Activated CD8-positive, alpha-beta memory T cell treated with anti-CD3 and anti-CD28 coated beads for 24 hours (primary cell): ENCODE measurements around the gene DHRS7B.
"Not testable (repeated sequence)": the region's sequence is repeated elsewhere in the genome, so short reads cannot be mapped to it uniquely, and the experiment has no call there.

ENCODE experiments used
- DNase-seq: peaks from one replicate; pipeline ENCODE4 v3.0.0-alpha.2; 2020

DHRS7B gene

DNA sequence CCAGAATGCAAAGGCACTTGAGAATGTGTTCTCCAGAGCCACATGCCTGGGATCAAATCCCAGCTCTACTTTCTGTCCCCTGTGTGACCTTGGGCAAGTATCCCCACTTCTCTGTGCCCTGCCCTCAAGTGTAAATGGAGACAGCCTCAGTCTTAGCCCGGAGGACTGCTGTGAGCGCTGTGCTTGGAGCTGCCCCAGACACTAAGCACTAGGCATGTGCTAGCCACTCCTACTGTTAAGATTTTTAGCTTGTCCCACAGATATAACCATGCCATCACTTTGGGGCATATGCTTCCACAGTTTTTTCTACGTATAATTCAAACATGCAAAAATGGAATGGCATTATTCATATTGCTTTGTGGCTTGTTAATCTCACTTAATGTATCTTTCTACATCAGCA lies 57.8 kb downstream of the DHRS7B start:
- no peak for DNase-seq

DNA sequence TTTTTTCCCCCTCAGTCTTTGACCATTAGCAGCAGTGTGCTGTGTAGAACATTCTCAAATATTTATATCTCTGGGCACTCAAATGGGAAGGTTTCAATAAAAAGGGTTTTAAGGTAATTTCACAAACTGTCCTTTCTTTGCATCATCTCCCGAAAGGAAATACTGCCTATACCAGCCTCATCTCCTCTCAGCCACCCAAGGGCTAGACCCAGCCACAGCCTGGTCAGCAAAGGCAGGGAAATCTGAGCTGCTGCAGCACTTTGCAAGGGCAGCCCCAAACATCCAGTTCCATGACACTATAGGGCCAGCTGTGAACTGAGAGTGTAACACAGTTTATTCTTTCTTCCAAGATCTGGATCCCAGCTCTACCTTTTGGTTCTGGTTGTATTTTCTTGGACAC lies 58.3 kb downstream of the DHRS7B start:
- DNase-seq = no peak

DNA sequence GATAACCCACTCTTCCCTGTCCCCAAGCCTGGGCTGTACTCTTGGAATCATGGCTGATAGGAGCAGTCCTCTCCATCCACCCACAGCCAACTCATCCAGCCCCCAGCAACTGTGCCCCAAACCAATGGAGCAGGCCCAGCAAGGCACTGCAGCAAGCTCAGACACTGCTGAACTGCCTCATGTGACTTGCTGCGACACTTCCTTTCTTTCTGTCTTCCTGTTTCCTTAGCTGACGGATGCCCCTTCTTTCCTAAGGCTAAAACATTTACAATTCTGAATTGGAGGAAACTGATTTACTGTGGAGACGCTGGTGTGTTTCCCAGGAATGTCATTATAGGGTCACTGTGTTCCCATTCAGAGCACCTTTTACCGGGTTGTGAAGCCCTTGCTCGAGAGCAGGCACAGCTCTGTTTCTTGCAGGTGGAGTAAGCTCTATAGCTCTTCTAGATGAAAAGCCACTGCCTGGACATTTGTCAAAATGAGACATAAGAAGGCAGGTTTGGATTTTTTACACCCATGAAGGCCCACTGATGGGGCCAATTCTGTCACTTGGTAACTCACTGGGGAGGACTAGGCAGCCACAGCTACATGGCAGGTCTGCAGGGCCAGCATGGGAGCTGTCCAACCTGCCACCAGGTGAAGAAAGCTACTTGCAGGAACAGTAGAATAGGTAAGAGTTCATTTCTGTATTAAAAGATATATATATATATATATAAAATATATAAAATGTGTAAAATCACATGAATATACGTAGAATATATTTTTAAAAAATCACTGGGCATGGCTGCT lies 59.8 kb downstream of the DHRS7B start:
- no peak for DNase-seq

DNA sequence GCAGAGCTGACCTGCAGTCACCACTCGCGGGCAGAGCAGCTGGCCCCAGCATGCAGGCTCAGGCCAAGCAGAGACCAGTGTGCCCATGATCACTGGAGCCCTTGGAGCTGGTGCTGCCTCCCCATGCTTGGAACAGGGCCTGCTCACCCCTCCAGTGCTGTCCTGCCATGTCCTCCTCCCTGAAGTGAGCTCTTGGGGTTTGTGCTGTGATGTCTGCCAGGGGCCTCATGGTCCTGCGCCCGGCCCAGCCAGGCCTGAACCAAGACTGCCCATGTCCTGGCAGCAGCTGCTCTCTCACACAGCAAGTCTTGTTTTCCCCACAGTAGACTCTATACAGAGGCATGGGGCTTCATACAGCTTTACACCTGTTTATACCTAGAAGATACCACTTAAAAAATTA lies 62.6 kb downstream of the DHRS7B start:
- no peak for DNase-seq

DNA sequence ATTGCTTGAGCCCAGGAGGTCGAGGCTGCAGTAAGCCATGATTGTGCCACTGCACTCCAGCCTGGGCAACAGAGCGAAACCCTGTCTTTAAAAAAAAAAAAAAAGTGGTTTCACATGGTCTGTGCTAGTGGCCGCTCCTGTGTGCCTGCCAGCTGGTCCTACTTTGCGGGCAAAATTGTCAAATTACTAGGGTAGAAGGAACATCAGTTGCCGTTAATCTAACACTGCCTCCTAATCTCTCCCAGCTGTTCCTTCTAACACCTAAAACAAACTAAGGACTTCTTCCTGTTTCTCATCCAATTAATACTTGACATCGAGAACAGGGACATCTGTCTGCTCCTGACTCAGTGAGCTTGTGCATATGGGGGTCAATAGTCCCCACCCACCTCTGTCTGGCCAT lies 63.3 kb downstream of the DHRS7B start:
- no peak for DNase-seq

DNA sequence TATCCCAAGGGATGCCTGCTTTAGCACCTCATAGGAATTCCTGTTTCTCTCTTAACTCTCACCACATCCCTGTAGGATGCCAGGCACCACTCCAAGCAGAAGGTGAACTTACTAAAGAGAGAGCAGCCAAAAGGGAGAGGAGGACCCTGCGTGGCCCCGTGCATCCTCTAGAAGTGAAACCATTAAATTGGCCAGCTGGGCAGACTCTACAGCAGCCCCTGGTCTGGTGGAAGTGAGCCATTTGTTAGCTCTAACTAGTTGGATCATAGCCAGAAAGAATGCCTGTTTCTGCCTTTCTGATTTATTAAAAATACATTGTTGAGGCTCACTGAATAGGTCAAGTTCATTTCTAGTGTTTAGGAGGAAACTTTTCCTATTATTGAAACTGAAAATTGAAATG lies 64.9 kb downstream of the DHRS7B start:
- no peak for DNase-seq

DNA sequence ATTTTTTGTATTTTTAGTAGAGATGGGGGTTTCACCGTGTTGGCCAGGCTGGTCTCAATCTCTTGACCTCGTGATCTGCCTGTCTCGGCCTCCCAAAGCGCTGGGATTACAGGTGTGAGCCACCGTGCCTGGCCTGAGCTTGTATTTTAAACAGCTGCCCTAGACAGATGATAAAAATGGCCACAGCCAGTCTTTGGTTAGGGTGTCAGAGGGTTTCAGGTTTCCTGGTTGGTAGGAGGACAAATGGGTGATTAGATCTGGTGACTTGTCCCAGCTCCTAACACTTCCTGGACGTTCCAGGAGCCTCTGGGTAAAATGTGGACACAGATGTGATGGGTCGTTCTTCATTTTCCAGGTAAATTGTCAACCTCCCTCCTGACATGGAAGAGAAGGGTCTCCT lies 65.7 kb downstream of the DHRS7B start:
- not testable (repeated sequence) for DNase-seq

DNA sequence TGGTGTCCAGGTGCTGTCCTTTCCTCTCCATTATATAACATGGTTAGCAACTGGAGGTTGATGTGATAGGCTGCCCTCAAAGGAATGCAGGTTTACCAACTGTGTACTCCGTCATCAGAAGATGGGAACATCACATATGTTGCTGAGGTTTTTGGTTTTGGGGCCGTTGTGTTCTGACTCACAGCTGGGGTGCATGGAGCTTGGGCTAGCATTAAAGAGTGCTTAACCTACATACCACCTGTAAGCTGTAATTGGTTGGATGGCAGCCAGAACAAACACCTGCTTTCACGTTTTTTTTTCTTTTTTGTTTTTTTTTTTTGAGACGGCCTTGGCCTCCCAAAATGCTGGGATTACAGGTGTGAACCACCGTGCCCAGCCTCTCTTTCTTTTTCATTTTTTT lies 66.3 kb downstream of the DHRS7B start:
- no peak for DNase-seq

DNA sequence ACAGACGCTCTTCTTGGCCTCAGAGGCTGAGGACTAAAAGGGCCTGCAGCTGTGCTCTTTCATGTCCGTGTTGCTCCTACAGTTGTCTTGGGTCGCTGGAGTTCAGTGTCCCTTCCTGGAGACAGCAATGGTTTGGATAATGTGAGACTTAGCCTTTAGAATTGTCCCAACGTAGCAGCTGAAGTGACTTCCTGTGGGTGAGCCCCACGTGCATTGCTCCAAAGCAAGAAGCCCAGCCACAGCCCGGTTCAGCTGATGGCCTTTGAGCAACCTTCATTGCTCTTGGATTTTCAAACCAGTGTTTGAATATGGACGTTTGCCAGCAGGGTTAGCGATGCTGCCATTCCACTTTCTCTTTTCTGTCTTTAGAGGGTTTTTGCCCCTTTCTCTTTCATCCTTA lies 67.5 kb downstream of the DHRS7B start:
- DNase-seq = no peak

DNA sequence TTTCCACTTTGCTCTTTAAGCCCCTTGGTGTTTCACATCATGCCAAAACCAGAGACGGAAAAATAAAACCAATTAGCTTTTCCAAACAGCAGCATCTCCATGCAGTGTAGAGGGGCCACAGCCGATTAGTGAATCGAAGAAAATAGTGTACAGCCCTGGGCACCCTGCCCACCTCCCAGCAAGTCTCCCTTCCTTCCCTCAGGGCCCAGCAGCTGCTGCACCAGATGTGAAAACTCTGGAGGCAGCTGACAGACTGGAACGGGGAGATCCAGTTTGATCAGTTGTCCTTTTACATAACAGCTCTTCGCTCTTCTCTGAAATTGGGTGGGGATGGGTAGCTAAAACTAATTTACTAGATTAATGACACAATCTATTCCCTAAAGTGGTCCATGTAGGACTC lies 67.9 kb downstream of the DHRS7B start:
- no peak for DNase-seq

DNA sequence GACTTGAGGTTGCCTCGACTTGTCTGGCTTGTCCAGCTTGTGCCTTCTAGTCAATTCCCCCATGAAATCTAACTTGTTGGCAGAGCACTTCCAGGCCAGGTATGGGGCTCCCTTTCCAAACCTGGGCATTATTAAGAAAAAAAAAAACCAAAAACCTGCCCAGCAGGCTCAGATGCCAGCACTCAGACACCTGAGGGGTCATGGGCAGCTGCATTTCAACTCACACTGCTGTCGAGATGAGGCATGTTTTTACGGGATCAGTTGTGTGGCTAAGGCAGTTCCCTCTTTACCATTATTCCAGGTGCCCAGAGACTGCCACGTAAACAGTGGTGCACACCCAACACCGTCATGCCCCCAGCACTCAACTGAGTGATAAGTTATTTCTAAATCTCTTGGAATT lies 69.4 kb downstream of the DHRS7B start:
- DNase-seq = no peak

DNA sequence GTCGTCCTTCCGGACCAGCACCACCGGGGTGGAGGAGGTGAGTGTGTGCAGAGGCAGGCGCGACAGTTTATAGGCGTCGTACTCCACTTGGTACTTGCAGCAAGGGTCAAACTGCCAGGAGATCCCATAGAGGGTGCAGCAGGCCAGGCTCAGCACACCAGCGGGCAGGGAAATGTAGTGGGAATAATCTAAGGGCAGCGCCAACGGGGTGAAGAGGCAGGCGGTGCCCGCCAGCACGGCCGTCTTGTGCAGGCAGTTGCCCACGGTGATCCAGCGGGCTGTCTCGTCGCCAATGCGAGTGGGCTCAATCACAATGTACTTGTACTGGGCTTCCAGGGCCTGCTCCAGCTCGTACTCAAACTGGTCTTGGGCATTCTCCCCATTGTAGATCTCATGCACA lies 71.6 kb downstream of the DHRS7B start:
- no peak for DNase-seq

DNA sequence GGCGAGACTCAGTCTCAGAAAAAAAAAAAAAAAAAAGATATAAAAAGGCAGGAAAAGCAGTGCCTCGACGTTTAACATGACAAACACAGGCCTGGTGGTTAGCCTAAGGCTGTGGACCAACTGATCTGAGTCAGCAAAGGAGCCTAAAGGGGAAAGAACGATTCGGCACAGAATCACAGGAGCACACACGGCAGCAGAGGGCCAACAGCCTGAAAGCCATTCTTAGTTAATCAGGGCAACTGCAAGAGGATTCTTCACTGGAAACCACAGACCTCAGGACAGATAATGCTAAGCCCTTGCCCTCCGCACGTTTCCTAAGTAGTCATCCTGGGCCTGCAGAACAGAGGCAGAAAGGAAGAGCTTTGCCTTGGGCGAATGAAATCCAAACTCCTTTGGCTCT lies 72.5 kb downstream of the DHRS7B start:
- DNase-seq = no peak

DNA sequence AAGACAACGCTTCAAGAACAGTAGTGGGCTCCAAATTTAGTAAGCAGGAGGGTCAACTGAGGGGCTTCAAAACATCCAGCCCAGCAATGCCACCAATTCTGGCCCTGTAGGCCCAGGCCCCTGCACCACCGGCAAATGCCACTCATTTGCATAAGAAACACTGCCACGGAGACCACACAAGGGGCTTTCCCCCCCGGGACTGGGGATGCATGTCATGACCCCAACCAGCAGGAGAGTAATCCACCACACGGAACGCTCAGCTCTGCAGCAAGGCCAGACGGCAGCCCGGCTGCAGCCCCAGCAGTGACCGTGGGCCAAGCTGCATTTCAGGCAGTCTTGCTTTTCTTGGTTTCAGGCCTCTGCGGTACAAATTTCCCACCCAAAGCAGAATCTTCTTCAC lies 73.1 kb downstream of the DHRS7B start:
- DNase-seq = no peak

DNA sequence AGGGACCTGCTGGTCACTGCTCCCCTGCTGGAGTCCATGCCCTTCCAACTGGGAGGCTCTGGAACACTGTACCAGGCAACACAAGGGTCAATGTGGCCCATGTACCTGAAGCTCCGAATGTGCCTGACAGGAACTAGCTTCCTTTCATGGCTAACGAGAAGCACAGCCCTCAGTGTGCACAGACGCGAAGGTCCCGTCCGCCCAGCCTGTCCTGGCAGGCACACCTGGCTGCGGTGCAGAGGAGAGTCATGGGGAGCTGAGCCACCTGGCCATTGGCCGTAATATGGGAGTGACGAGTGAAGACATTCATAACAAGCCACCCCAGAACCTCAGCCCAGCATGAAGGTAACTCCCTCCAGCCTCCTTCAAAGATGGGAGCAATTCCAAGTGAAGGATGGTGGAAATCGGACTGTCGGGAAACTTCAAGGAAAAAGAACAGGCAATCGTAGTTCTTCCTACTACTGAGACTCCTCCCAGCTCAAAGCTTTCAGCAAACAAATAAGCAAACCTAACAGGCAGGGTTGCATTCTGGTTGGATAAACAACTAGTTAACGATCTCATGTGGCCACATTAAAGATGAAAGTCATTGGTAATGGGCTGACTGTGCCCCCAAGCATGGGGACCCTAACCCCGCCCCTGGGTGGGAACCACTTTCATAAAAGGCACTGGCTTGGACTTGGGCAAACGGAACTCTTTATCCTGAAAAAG lies 74.0 kb downstream of the DHRS7B start:
- DNase-seq = no peak

DNA sequence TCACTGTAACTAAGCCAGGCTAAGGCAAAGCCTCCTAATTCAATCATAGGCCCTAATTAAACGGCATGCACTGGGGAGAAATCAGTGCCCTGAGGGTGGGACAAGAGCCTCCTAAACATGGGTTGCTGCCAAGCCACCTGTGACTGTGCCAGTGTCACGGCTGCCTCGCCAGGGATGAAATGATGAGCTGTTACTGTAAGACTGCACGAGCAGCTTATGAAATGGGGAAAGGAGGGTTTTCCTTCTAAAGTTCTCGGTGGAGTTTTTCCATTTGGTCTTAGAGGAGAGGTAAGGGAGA lies 74.5 kb downstream of the DHRS7B start:
- no peak for DNase-seq

DNA sequence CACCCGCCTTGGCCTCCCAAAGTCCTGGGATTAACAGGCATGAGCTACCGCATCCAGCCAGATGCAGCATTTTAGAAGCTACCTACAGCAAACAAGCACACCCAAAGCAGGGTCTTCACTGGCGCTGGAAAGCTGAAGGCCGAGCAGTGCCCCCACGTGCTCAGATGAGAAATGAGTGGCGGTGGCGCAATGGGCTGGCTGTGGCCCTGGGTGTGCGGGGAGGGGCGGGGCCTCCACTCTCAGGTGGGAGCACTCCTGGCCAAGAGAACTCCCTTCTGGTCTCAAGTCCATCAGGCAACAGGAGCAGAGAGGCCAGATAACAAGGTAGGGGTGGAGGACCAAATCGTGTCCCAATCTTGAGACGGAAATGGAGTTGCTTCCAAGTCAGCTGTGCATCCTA lies 75.1 kb downstream of the DHRS7B start:
- DNase-seq = no peak

DNA sequence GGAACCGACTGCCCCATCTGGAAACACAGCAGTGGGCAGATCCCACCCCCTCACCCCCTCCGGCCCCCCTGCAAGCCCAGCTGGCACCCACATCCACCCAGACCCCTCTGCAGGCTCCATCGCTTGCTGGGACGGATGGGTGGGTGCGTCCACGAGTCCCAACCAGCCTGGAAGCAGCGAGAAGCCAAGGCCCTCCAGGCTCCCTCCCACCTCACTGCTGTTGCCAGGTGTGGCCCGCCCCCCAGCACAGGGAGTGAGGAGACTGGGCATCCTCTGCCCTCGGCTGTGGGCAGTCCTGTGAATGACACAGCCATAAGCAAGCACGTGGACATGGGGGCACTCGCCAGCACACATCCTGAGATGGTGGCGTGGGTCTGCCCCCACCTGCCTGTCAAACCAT lies 75.7 kb downstream of the DHRS7B start:
- DNase-seq = no peak

DNA sequence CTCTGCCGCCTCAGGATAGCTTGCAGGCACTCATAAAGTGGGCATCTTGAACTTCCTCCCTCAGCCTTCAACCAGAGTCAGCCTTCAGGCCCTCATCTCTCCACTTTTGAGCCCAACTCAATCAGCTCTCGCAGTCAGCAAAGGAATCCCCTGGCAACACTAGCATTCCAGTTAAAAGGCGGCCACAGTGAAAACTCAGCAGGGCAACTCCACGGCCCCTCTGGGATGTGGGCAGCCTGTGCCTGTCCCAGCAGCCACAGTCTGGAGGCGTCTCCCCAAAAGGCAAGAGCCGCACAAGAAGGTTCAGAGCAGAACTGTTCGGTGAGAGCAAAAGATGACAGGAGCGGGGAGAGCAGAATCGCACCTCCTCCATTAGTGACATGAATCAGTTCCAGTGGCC lies 78.2 kb downstream of the DHRS7B start:
- no peak for DNase-seq

DNA sequence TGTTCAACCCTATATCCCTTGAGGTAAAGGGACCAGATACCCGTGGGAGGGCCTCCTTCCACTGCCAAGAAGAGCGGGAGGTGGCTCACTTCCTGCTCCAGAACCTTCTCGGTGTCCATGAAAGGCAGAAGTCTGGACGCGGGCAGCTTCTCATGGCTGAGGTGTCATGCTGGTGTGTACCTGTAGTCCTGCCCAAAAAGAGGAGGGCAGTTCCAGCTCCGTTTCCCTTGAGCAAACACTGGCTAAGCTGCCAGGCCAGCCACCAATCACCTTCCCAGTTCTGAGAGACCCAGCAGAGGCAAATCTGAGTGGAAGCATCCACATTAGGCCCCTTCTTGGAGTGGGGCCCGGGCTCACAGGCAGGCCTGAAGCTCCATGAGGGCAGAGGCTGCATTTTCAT lies 81.6 kb downstream of the DHRS7B start:
- no peak for DNase-seq

DNA sequence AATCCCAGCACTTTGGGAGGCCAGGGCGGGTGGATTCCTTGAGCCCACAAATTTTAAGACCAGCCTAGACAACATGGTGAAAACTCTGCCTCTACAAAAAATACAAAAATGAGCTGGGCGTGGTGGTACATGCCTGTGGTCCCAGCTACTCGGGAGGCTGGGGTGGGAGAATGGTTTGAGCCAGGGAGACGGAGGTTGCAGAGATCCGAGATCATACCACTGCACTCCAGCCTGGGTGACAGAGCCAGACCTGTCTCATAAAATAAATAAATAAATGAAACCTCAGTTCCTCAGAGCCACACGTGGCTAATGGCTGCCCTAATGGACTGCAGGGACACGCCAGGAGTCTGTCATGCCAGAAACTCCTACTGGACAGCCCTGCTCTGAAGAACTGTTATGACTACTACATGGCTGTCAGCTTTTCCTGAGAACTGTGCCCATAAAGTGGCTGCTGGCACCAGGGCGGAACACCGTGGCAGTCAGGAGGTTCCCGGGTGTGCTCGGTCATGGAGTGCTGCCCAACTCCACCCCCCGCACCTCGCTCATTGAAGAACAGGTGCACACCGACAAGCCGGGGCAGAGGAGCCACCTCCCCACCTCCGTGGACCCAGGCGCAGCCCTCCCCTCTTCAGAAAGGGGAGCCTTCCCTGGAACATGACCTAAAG lies 82.9 kb downstream of the DHRS7B start:
- no peak for DNase-seq

DNA sequence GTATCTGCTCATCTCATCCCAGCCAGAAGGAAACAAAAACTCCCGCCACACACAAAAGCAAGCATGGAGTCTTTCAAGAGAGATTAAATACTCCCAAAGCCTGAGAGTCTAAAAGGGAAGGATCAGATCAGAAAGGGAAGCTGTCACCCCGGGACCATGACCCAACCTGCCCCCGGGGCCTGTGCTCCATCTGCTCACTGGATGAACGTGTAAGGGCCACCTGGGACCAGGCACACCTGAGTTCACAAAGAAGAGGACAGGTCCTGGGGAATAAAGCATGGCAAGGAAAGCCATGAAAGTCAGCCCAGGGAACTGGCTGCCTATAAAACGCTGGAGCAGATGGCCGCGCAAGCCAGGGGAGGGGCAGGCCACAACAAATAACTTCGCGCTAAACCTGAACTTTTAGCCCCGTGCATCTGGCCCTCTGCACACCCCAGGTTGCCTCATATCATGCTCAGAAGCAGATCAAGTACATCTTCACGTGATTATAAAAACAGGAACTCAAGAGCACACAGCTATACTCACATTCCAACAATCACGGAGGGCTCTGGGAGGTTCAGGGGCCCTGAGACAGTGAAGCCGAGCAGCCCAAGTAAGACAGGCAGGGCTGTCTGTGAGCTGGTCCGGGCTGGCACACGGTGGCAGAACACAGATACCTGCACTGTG lies 83.8 kb downstream of the DHRS7B start:
- no peak for DNase-seq

DNA sequence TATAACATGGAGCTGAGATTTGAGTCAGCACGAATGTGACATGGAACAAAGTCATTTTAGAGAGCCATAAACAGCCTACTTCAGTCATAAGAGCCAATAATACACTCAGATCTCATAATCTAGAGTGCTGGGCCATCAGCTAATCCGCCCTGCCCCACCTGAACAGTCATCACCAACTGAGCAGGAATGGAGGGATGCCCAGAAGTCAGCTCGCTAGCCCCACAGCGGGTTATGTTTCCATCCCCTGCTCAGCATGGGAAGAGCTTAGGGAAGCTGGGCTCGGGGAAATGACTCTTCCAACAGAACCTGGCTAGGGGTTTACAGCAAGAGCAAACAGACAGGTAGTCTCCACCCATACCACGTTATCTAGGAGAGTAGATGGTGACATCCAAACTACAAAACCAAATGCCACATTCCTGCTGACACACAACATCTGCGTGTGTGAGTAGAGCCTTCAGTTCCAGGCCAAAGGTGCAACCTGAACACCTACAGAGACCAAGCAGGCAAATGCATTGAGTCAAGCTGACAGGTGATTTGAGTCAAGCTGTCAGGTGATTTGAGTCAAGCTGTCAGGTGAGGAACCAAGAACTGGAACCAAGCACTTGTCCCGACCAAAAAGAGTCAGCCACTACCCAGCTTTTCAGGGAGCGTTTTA lies 85.2 kb downstream of the DHRS7B start:
- no peak for DNase-seq
